ENCODE data around the gene SMC1B. TPM values are rescaled to one million over a fixed set of nuclear protein-coding genes. Genes with fewer than 3 reads are reported as not detected.

The SMC1B gene
- total RNA-seq, 1 experiment from 2014 or later, result not detected

- Mint-ChIP-seq H3K9me3 (ENCODE audit: low read depth, unreplicated experiment) (no peaks in the 10 kb centered on the region), H3K4me3 (ENCODE audit: low read depth, unreplicated experiment) (no peak overlapping the region), H3K36me3 (ENCODE audit: insufficient read depth, unreplicated experiment) (peaks cover 20% of the 10 kb centered on the region), H3K27me3 (ENCODE audit: unreplicated experiment) (no peaks in the 10 kb centered on the region), H3K4me1 (ENCODE audit: low read depth, unreplicated experiment) (peaks cover 19% of the 10 kb centered on the region), H3K27ac (ENCODE audit: unreplicated experiment) (no peak overlapping the region)
- TF ChIP-seq CTCF (IDR thresholded peaks at IDR 0.05; ENCODE audit: unreplicated experiment), result no peak
- DNase-seq, result no peak
- BruUV-seq (replicated peaks), result no TSS peak
- intact Hi-C loops (cut with micrococcal nuclease; ENCODE audit: unreplicated experiment), result no loop called here
- CTCF ChIA-PET, result no interaction called here
Observed at GRCh38 chr22:45321827-45322226, 91.6 kb downstream of the SMC1B start.

DNA sequence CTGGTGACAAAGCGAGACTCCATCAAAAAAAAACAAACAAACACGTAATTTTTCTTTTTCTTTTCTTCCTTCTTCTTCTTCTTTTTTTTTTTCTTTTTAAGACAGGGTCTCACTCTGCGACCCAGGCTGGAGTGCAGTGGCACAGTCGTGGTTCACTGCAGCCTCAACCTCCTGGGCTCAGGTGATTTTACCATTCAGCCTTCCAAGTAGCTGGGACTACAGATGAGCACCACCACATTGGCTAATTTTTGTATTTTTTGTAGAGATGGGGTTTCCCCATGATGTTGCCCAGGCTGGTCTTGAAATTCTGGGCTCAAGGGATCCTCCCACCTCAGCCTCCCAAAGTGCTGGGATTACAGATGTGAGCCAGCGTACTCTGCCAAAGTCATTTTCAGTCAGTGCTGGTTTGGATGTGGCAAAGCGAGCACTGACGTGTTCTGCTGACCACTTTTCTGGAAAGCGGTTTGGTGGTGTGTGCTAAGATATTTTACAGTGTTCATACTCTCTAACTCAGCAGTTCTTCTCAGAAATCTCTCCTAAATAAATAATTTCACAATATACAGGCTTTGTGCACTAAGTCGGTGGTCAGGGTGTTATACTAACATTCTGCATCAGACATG lies 92.9 kb downstream of the SMC1B start:
- intact Hi-C loops (cut with micrococcal nuclease; ENCODE audit: unreplicated experiment), result no loop called here
- Mint-ChIP-seq H3K4me3 (ENCODE audit: low read depth, unreplicated experiment) (no peak overlapping the region), H3K27ac (ENCODE audit: unreplicated experiment) (no peak overlapping the region), H3K27me3 (ENCODE audit: unreplicated experiment) (no peaks in the 10 kb centered on the region), H3K36me3 (ENCODE audit: insufficient read depth, unreplicated experiment) (peaks cover 14% of the 10 kb centered on the region), H3K9me3 (ENCODE audit: low read depth, unreplicated experiment) (no peaks in the 10 kb centered on the region), H3K4me1 (ENCODE audit: low read depth, unreplicated experiment) (peaks cover 19% of the 10 kb centered on the region)
- no TSS peak for BruUV-seq (replicated peaks)
- TF ChIP-seq CTCF (IDR thresholded peaks at IDR 0.05; ENCODE audit: unreplicated experiment), result no peak
- CTCF ChIA-PET, result no interaction called here
- DNase-seq, result no peak

DNA sequence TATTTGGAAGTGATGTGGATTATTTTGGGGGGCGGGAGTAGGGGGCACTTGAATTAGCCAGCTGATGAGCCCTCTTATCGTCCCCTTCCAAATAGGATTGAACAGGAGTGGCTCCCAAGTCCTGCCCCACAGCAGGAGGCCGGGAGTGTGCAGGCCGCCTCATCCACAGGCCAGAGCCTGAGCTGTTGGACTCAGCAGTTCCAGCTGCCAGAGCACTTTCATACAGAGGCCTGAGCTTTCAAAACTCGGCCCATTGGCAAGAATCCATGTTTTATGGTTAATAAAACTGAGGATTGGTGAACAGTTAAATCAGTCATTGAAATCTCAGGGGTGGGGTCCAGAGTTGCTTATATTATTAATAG lies 94.1 kb downstream of the SMC1B start:
- Mint-ChIP-seq H3K27me3 (ENCODE audit: unreplicated experiment) (no peaks in the 10 kb centered on the region), H3K4me1 (ENCODE audit: low read depth, unreplicated experiment) (peaks cover 19% of the 10 kb centered on the region), H3K27ac (ENCODE audit: unreplicated experiment) (no peak overlapping the region), H3K4me3 (ENCODE audit: low read depth, unreplicated experiment) (no peak overlapping the region), H3K9me3 (ENCODE audit: low read depth, unreplicated experiment) (no peaks in the 10 kb centered on the region), H3K36me3 (ENCODE audit: insufficient read depth, unreplicated experiment) (peaks cover 13% of the 10 kb centered on the region)
- TF ChIP-seq CTCF (IDR thresholded peaks at IDR 0.05; ENCODE audit: unreplicated experiment), result no peak
- DNase-seq, result no peak
- intact Hi-C loops (cut with micrococcal nuclease; ENCODE audit: unreplicated experiment), result no loop called here
- CTCF ChIA-PET, result no interaction called here
- no TSS peak for BruUV-seq (replicated peaks)

DNA sequence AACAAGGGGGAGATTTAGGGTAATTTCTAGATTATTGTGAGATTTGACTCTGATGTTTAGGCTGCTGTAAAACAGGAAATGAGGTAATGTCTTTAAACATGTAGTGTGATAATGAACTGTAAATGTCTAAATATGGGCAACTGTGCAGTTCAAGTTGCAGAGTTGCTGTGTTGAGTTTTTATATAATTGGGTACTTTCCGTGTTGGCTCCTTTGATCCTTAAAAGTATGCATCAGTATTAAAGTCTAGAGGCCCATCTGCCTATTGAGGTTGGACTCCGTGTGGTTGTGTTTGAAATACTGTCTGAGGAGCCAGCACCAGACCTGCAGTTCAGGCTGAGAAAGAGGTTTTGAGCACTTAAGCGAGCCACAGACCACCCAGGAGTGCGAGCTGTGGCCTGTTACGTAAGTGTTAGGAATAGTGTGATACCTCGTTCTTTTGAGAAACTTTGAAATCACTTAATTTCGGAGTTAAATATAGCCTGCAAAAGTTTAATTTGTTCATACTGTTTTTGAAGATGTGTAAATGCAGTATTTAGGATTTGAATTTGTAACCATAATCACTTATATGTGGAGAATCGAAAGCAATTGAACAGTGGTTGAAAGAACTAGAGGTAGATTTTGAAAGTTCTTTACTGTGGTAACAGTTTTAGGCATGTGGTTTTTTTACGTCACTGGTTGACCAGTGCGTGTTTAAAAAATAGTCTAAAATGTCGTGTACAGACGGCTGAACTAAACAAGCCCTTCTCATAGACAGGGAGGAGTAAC lies 94.7 kb downstream of the SMC1B start:
- CTCF ChIA-PET, result interaction anchor here (1.2 kb wide), 1 partner anchor 47 kb away, joined by 3 read pairs; no protein-coding TSS in a partner anchor
- peak overlapping the region; percentile 8 for H3K27ac Mint-ChIP-seq (ENCODE audit: unreplicated experiment)
- H3K9me3 Mint-ChIP-seq (ENCODE audit: low read depth, unreplicated experiment), result no peaks in the 10 kb centered on the region
- no TSS peak for BruUV-seq (replicated peaks)
- no peaks in the 10 kb centered on the region for H3K27me3 Mint-ChIP-seq (ENCODE audit: unreplicated experiment)
- H3K4me3 Mint-ChIP-seq (ENCODE audit: low read depth, unreplicated experiment), result no peak overlapping the region
- intact Hi-C loops (cut with micrococcal nuclease; ENCODE audit: unreplicated experiment), result no loop called here
- TF ChIP-seq CTCF (IDR thresholded peaks at IDR 0.05; ENCODE audit: unreplicated experiment), result no peak
- H3K4me1 Mint-ChIP-seq (ENCODE audit: low read depth, unreplicated experiment), result peaks cover 19% of the 10 kb centered on the region
- peaks cover 13% of the 10 kb centered on the region for H3K36me3 Mint-ChIP-seq (ENCODE audit: insufficient read depth, unreplicated experiment)
- no peak for DNase-seq
